Measurements from ENCODE around the gene HNRNPLL. TPM values are rescaled to one million over a fixed set of nuclear protein-coding genes. Genes with fewer than 3 reads are reported as not detected.

HNRNPLL gene
- total RNA-seq, 1 donor from 2014 or later = 48.0 TPM

DNA sequence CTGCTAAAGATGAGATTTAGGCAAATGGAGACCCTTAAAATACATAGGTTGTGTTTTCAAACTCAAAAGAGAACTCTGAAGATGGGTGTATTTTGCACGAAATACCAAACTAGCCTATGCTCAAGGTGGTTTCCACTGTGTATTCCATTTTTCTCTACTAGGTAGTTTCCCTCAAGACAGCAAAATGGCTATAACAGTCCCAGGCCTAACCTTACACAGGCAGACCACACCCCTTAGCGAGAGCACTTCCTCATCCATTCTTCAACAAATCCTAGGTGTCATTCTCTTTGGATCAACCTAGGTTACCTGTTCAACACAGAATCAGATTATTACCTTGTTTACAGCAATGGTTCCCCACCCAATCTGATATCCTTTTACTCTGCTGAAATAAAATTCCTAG is 42.6 kb downstream of the HNRNPLL start:
- H3K27ac ChIP-seq (ENCODE audit: low read depth, low read length) = no peak overlapping the region
- no peak overlapping the region for H3K4me3 ChIP-seq (ENCODE audit: low read length in 3 of 3)
- no peak overlapping the region for H3K9ac ChIP-seq (ENCODE audit: low read depth in 1 of 3, low read length in 3 of 3)
- H3K36me3 ChIP-seq (ENCODE audit: control insufficient read depth in 3 of 3, insufficient read depth in 3 of 3, low read length in 3 of 3) = peaks cover 0 to 13% (median 10%) of the 10 kb centered on the region in 3 donors
- H3K27me3 ChIP-seq (ENCODE audit: control insufficient read depth in 3 of 3, insufficient read depth in 3 of 3, low read length in 3 of 3) = no peaks in the 10 kb centered on the region
- peaks cover 7 to 14% (median 10%) of the 10 kb centered on the region in 3 donors for H3K4me1 ChIP-seq (ENCODE audit: control insufficient read depth in 3 of 3, insufficient read depth in 3 of 3, low read length in 3 of 3)
- no peaks in the 10 kb centered on the region for H3K9me3 ChIP-seq (ENCODE audit: control insufficient read depth in 3 of 3, low read length in 3 of 3)

DNA sequence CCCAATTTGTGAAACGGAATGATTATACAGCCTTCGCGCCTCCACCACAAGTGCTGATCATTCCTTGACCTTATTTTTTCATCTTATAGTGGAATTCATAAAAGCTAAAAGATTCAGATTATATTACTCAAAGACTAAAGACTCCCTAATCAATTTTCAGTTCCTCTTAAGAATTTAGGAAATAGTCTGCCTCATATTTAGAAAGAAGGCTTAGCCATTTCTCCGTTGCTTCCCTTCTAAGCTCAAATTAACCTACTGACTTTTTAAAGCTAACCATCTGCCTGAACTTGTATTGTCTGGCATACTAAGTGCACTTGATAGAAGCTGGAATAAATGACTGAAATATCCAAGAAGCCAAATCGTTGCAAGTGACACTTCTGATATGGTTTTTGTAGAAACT is 44.7 kb downstream of the HNRNPLL start:
- H3K4me1 ChIP-seq (ENCODE audit: control insufficient read depth in 3 of 3, insufficient read depth in 3 of 3, low read length in 3 of 3) = peaks cover 7 to 14% (median 10%) of the 10 kb centered on the region in 3 donors

DNA sequence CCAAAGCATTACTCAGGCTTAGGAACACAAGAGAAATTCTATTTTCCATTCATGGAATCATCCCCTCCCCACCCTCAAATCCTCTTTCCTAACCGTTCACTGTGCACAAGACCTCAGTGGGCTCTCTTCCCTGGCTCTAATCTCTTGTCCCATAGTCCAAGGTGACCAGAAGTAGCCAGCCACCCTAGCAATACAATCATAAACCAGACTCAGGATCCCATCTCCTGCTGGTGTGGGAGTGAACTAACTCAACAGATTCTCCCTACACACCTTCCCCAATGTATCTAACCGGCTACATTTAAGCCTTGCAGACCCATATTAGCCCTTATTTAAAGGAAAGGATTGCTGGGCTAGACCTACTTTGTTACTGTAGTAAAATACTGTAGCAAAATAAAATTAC is 45.5 kb downstream of the HNRNPLL start:
- H3K27ac ChIP-seq (ENCODE audit: low read depth, low read length) = no peak overlapping the region
- H3K9me3 ChIP-seq (ENCODE audit: control insufficient read depth in 3 of 3, low read length in 3 of 3) = no peaks in the 10 kb centered on the region
- peaks cover 0 to 12% (median 10%) of the 10 kb centered on the region in 3 donors for H3K36me3 ChIP-seq (ENCODE audit: control insufficient read depth in 3 of 3, insufficient read depth in 3 of 3, low read length in 3 of 3)
- H3K9ac ChIP-seq (ENCODE audit: low read depth in 1 of 3, low read length in 3 of 3) = no peak overlapping the region
- no peak overlapping the region for H3K4me3 ChIP-seq (ENCODE audit: low read length in 3 of 3)
- H3K27me3 ChIP-seq (ENCODE audit: control insufficient read depth in 3 of 3, insufficient read depth in 3 of 3, low read length in 3 of 3) = no peaks in the 10 kb centered on the region
- peaks cover 7 to 14% (median 10%) of the 10 kb centered on the region in 3 donors for H3K4me1 ChIP-seq (ENCODE audit: control insufficient read depth in 3 of 3, insufficient read depth in 3 of 3, low read length in 3 of 3)

More for the DNA sequence above, 44.7 kb downstream of the HNRNPLL start:
- no peaks in the 10 kb centered on the region for H3K9me3 ChIP-seq (ENCODE audit: control insufficient read depth in 3 of 3, low read length in 3 of 3)
- no peak overlapping the region for H3K27ac ChIP-seq (ENCODE audit: low read depth, low read length)
- H3K27me3 ChIP-seq (ENCODE audit: control insufficient read depth in 3 of 3, insufficient read depth in 3 of 3, low read length in 3 of 3) = no peaks in the 10 kb centered on the region
- H3K36me3 ChIP-seq (ENCODE audit: control insufficient read depth in 3 of 3, insufficient read depth in 3 of 3, low read length in 3 of 3) = peaks cover 0 to 10% (median 10%) of the 10 kb centered on the region in 3 donors
- H3K4me3 ChIP-seq (ENCODE audit: low read length in 3 of 3) = no peak overlapping the region
- H3K9ac ChIP-seq (ENCODE audit: low read depth in 1 of 3, low read length in 3 of 3) = no peak overlapping the region

DNA sequence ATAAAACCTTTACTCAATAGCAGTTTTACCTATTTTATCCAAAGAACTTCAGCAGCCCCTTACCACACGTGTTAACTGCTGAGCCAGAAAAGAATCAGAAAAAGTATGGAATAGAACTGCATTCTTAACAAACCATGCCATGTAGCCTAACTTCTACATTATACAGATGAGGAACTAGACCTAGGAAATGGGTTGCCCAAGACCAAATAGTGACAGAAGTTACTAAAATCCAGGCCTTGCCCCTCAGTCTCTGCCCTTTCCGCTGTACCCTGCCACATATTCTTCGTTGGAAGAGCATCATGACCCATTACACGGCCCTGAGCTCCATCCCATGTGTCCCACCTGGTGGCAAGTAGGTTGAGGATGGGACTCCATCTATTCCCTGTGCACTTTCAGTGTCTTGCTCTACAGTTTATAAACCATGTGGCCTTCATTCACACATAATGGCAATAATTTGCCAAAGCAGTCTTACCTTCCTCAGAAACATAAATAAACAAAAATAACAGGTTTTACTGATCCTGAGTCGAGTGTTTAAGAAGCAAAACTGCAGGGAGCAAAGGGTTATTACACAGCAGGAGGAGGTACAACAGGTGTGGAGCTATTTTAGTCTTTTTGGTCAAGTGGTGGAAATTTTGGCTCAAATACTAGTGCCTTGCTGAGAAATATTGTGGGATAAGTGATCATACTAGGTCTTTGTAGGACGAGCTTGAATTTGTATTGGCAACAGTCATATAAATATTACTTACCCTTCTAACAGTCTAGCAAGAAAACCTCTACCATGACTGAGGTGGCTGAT is 46.5 kb downstream of the HNRNPLL start:
- no peaks in the 10 kb centered on the region for H3K9me3 ChIP-seq (ENCODE audit: control insufficient read depth in 3 of 3, low read length in 3 of 3)
- no peak overlapping the region for H3K27ac ChIP-seq (ENCODE audit: low read depth, low read length)
- peaks cover 0 to 11% (median 5%) of the 10 kb centered on the region in 3 donors for H3K36me3 ChIP-seq (ENCODE audit: control insufficient read depth in 3 of 3, insufficient read depth in 3 of 3, low read length in 3 of 3)
- H3K27me3 ChIP-seq (ENCODE audit: control insufficient read depth in 3 of 3, insufficient read depth in 3 of 3, low read length in 3 of 3) = no peaks in the 10 kb centered on the region
- peaks cover 7 to 14% (median 10%) of the 10 kb centered on the region in 3 donors for H3K4me1 ChIP-seq (ENCODE audit: control insufficient read depth in 3 of 3, insufficient read depth in 3 of 3, low read length in 3 of 3)
- H3K4me3 ChIP-seq (ENCODE audit: low read length in 3 of 3) = no peak overlapping the region
- no peak overlapping the region for H3K9ac ChIP-seq (ENCODE audit: low read depth in 1 of 3, low read length in 3 of 3)

GRCh38 chr2:38554973-38555595 is 47.6 kb downstream of the HNRNPLL start:
- Histone ChIP-seq H3K9ac (ENCODE audit: low read depth in 1 of 3, low read length in 3 of 3) (no peak overlapping the region), H3K4me1 (ENCODE audit: control insufficient read depth in 3 of 3, insufficient read depth in 3 of 3, low read length in 3 of 3) (peaks cover 7 to 14% (median 10%) of the 10 kb centered on the region in 3 donors), H3K27ac (ENCODE audit: low read depth, low read length) (no peak overlapping the region), H3K27me3 (ENCODE audit: control insufficient read depth in 3 of 3, insufficient read depth in 3 of 3, low read length in 3 of 3) (no peaks in the 10 kb centered on the region), H3K36me3 (ENCODE audit: control insufficient read depth in 3 of 3, insufficient read depth in 3 of 3, low read length in 3 of 3) (peaks cover 0 to 8% (median under 1%) of the 10 kb centered on the region in 3 donors), H3K4me3 (ENCODE audit: low read length in 3 of 3) (no peak overlapping the region), H3K9me3 (ENCODE audit: control insufficient read depth in 3 of 3, low read length in 3 of 3) (no peaks in the 10 kb centered on the region)

DNA sequence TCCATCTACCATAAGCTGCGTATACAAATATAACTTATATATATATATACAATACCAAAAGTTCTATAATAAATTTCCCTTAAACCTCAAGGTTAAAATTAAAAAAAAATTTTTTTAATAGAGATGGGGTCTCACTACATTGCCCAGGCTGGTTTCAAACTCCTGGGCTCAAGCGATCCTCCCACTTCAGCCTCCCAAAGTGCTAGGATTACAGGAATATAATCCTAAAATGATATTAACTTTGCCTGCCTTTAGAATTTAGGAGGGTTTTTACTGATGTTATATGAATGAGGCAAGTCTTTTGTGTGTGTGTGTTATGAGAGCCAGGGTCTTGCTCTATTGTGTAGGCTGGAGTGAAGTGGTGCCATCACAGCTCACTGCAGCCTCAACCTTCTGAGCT is 49.2 kb downstream of the HNRNPLL start:
- no peaks in the 10 kb centered on the region for H3K9me3 ChIP-seq (ENCODE audit: control insufficient read depth in 3 of 3, low read length in 3 of 3)
- H3K27ac ChIP-seq (ENCODE audit: low read depth, low read length) = no peak overlapping the region
- H3K27me3 ChIP-seq (ENCODE audit: control insufficient read depth in 3 of 3, insufficient read depth in 3 of 3, low read length in 3 of 3) = no peaks in the 10 kb centered on the region
- H3K9ac ChIP-seq (ENCODE audit: low read depth in 1 of 3, low read length in 3 of 3) = no peak overlapping the region
- H3K36me3 ChIP-seq (ENCODE audit: control insufficient read depth in 3 of 3, insufficient read depth in 3 of 3, low read length in 3 of 3) = peaks cover 0 to 6% (median 0%) of the 10 kb centered on the region in 3 donors
- H3K4me1 ChIP-seq (ENCODE audit: control insufficient read depth in 3 of 3, insufficient read depth in 3 of 3, low read length in 3 of 3) = peaks cover 7 to 14% (median 10%) of the 10 kb centered on the region in 3 donors
- no peak overlapping the region for H3K4me3 ChIP-seq (ENCODE audit: low read length in 3 of 3)

DNA sequence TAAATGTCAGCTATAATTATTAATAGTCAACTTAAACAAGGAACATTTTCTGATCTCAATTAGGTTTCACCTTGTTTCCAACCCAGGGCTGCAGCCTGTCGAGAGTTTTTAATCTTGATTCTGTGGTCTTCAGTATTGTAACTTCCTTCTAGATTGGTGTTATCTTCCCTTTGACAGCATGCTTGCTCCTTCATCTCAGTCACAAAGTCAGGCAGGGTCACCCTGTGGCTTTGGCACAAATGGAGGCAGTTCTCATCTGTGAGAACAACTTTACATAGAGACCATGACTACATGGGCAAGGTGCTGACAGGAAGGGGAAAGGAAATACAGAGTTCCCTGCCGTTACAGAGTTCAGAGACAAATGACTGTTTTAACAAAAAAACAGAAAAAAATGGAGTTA is 50.5 kb downstream of the HNRNPLL start:
- H3K27me3 ChIP-seq (ENCODE audit: control insufficient read depth in 3 of 3, insufficient read depth in 3 of 3, low read length in 3 of 3) = no peaks in the 10 kb centered on the region

DNA sequence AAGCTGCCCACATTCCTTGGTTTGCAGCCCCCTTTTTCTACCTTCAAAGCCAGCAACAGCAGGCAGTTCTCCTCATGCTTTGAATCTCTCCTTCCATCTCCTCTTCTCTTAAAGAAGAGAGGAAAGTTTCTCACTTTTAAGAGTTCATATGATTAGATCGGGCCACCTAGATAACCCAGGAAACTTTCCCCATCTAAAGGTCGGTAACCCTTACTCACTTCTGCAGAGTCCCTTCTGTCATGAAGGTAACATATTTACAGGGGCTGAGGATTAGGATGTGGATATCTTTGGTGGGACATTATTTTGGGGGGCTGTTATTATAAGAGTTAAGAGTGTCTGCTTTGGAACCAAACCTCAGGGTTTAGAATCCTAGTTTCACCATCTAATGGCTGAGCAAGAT is 51.0 kb downstream of the HNRNPLL start:
- H3K27ac ChIP-seq (ENCODE audit: low read depth, low read length) = no peak overlapping the region
- peaks cover 0 to 6% (median 0%) of the 10 kb centered on the region in 3 donors for H3K36me3 ChIP-seq (ENCODE audit: control insufficient read depth in 3 of 3, insufficient read depth in 3 of 3, low read length in 3 of 3)
- no peak overlapping the region for H3K9ac ChIP-seq (ENCODE audit: low read depth in 1 of 3, low read length in 3 of 3)
- H3K27me3 ChIP-seq (ENCODE audit: control insufficient read depth in 3 of 3, insufficient read depth in 3 of 3, low read length in 3 of 3) = no peaks in the 10 kb centered on the region
- H3K4me3 ChIP-seq (ENCODE audit: low read length in 3 of 3) = no peak overlapping the region
- peaks cover 7% of the 10 kb centered on the region in 3 donors for H3K4me1 ChIP-seq (ENCODE audit: control insufficient read depth in 3 of 3, insufficient read depth in 3 of 3, low read length in 3 of 3)
- no peaks in the 10 kb centered on the region for H3K9me3 ChIP-seq (ENCODE audit: control insufficient read depth in 3 of 3, low read length in 3 of 3)

More for the DNA sequence above, 50.5 kb downstream of the HNRNPLL start:
- Histone ChIP-seq H3K4me3 (ENCODE audit: low read length in 3 of 3) (no peak overlapping the region), H3K4me1 (ENCODE audit: control insufficient read depth in 3 of 3, insufficient read depth in 3 of 3, low read length in 3 of 3) (peaks cover 7 to 11% (median 10%) of the 10 kb centered on the region in 3 donors), H3K9me3 (ENCODE audit: control insufficient read depth in 3 of 3, low read length in 3 of 3) (no peaks in the 10 kb centered on the region), H3K36me3 (ENCODE audit: control insufficient read depth in 3 of 3, insufficient read depth in 3 of 3, low read length in 3 of 3) (peaks cover 0 to 6% (median 0%) of the 10 kb centered on the region in 3 donors), H3K27ac (ENCODE audit: low read depth, low read length) (no peak overlapping the region), H3K9ac (ENCODE audit: low read depth in 1 of 3, low read length in 3 of 3) (no peak overlapping the region)

- Histone ChIP-seq H3K4me3 (ENCODE audit: low read length in 3 of 3) (no peak overlapping the region), H3K9me3 (ENCODE audit: control insufficient read depth in 3 of 3, low read length in 3 of 3) (no peaks in the 10 kb centered on the region), H3K36me3 (ENCODE audit: control insufficient read depth in 3 of 3, insufficient read depth in 3 of 3, low read length in 3 of 3) (peaks cover 0 to 6% (median 0%) of the 10 kb centered on the region in 3 donors), H3K4me1 (ENCODE audit: control insufficient read depth in 3 of 3, insufficient read depth in 3 of 3, low read length in 3 of 3) (peaks cover 2 to 3% (median 2%) of the 10 kb centered on the region in 3 donors), H3K27me3 (ENCODE audit: control insufficient read depth in 3 of 3, insufficient read depth in 3 of 3, low read length in 3 of 3) (no peaks in the 10 kb centered on the region), H3K9ac (ENCODE audit: low read depth in 1 of 3, low read length in 3 of 3) (no peak overlapping the region), H3K27ac (ENCODE audit: low read depth, low read length) (no peak overlapping the region)
These were observed 51.6 kb downstream of the HNRNPLL start for GRCh38 chr2:38551171-38551570.

DNA sequence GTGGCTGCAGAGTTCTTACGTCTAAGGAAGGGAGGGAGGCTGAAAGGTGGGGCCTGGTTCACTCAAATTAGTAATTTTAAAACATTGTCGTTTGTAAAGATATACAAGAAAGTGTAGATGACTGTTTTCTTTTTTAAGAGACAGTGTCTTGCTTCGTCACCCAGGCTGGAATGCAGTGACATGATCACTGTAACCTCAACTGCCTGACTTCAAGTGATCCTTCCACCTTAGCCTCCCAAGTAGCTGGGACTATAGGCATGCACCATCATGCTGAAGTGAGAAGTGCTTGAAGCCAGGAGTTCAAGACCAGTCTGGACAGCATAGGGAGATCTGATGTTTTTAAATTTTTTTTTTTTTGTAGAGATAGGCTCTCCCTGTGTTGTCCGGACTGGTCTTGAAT is 52.9 kb downstream of the HNRNPLL start:
- H3K36me3 ChIP-seq (ENCODE audit: control insufficient read depth in 3 of 3, insufficient read depth in 3 of 3, low read length in 3 of 3) = peaks cover 0 to 6% (median 0%) of the 10 kb centered on the region in 3 donors
- no peak overlapping the region for H3K4me3 ChIP-seq (ENCODE audit: low read length in 3 of 3)
- H3K4me1 ChIP-seq (ENCODE audit: control insufficient read depth in 3 of 3, insufficient read depth in 3 of 3, low read length in 3 of 3) = no peaks in the 10 kb centered on the region

More for the DNA sequence above, 52.9 kb downstream of the HNRNPLL start:
- Histone ChIP-seq H3K9me3 (ENCODE audit: control insufficient read depth in 3 of 3, low read length in 3 of 3) (no peaks in the 10 kb centered on the region), H3K9ac (ENCODE audit: low read depth in 1 of 3, low read length in 3 of 3) (no peak overlapping the region), H3K27me3 (ENCODE audit: control insufficient read depth in 3 of 3, insufficient read depth in 3 of 3, low read length in 3 of 3) (no peaks in the 10 kb centered on the region), H3K27ac (ENCODE audit: low read depth, low read length) (no peak overlapping the region)

Data from skeletal muscle tissue (tissue), 4 donors.